Gastrocnemius medialis (tissue), 4 donors: ENCODE measurements around the gene WDFY2.

Source experiments
- CTCF ChIP-seq, 5 experiments: fragments of 450-650 bp in 3 of 5; fragments of 200-600 bp in 2 of 5; sonication (generic) in 2 of 5; IDR thresholded peaks in 4 of 5; conservative IDR thresholded peaks in 1 of 5; 1 replicate in 4 of 5; 2 replicates in 1 of 5; pipeline ENCODE4 v1.5.1; 2016 to 2019; ENCODE audit warnings: antibody characterized with exemption in 5 of 5, mild to moderate bottlenecking in 3 of 5, moderate library complexity in 3 of 5
- POLR2A ChIP-seq, 2 donors: fragments of 450-650 bp; IDR thresholded peaks; one replicate each; pipeline ENCODE4 v1.6.1; 2017; ENCODE audit warnings: antibody characterized with exemption in 2 of 2, mild to moderate bottlenecking in 2 of 2, moderate library complexity in 2 of 2

GRCh38 chr13:51772781-51773180 lies 188.5 kb downstream of the WDFY2 start:
- no peak for TF ChIP-seq CTCF (IDR thresholded peaks at IDR 0.05 in 4 of 5, conservative IDR thresholded peaks at IDR 0.05 in 1 of 5)
- TF ChIP-seq POLR2A (IDR thresholded peaks at IDR 0.05) = no peak
